ENCODE data around the gene SHMT2. TPM values are rescaled to one million over a fixed set of nuclear protein-coding genes. Genes with fewer than 3 reads are reported as not detected.

The SHMT2 gene
- total and polyA plus RNA-seq, 2 of the 13 experiments (the other 11 are each of a cell fraction or from before 2014, with no cell fraction given), result 181 to 393 TPM

GRCh38 chr12:57216014-57216911 lies 13.2 kb upstream of the SHMT2 start, which contains the start of gene NXPH4:
Gene NXPH4, plus strand, starts transcription at chr12:57216794. Its CDS starts 176 bp downstream, at chr12:57216970.
- peak; percentile 11 for ATAC-seq
- TF ChIP-seq ZNF180 (CRISPR knock-in tag; IDR thresholded peaks at IDR 0.05; ENCODE audit: borderline replicate concordance, low read depth) (no peak), YEATS4 (CRISPR knock-in tag; IDR thresholded peaks at IDR 0.05; ENCODE audit: borderline replicate concordance) (0 out of 2 replicates have a peak, but pooled peaks have one; percentile 14), ZNF772 (CRISPR knock-in tag; IDR thresholded peaks at IDR 0.05) (no peak), ZFP36L1 (CRISPR knock-in tag; IDR thresholded peaks at IDR 0.05) (no peak), NR2C2 (CRISPR knock-in tag; IDR thresholded peaks at IDR 0.05; ENCODE audit: borderline replicate concordance) (0 out of 2 replicates have a peak, but pooled peaks have one; percentile 34), RFX5 (IDR thresholded peaks at IDR 0.05; ENCODE audit: low read depth, low read length) (no peak), ZNF670 (CRISPR knock-in tag; IDR thresholded peaks at IDR 0.05; ENCODE audit: borderline replicate concordance) (no peak), ATF1 (CRISPR knock-in tag; IDR thresholded peaks at IDR 0.05) (no peak), ZSCAN25 (CRISPR knock-in tag; IDR thresholded peaks at IDR 0.05) (0 out of 2 replicates have a peak, but pooled peaks have one; percentile 13), ZNF598 (CRISPR knock-in tag; IDR thresholded peaks at IDR 0.05; ENCODE audit: borderline replicate concordance) (no peak), SRSF1 (optimal IDR thresholded peaks at IDR 0.05; ENCODE audit: low read depth, low read length) (peak; percentile 59), GABPB1 (CRISPR knock-in tag; IDR thresholded peaks at IDR 0.05) (peak; percentile 43; the same call in 1 of the 2 replicates), ELF1 (CRISPR knock-in tag; IDR thresholded peaks at IDR 0.05) (no peak), ZNF777 (CRISPR knock-in tag; IDR thresholded peaks at IDR 0.05) (peak; percentile 58), MTF2 (CRISPR knock-in tag; IDR thresholded peaks at IDR 0.05; ENCODE audit: borderline replicate concordance) (0 out of 2 replicates have a peak, but pooled peaks have one; percentile 46), KLF12 (CRISPR knock-in tag; IDR thresholded peaks at IDR 0.05; ENCODE audit: borderline replicate concordance) (0 out of 2 replicates have a peak, but pooled peaks have one; percentile 26), ZNF616 (CRISPR knock-in tag; IDR thresholded peaks at IDR 0.05; ENCODE audit: low read depth) (no peak), SP1 (IDR thresholded peaks at IDR 0.05) (no peak), SP1 (CRISPR knock-in tag; IDR thresholded peaks at IDR 0.05) (0 out of 2 replicates have a peak, but pooled peaks have one; percentile 17), ERF (CRISPR knock-in tag; IDR thresholded peaks at IDR 0.05) (0 out of 2 replicates have a peak, but pooled peaks have one; percentile 16), ZFY (CRISPR knock-in tag; IDR thresholded peaks at IDR 0.05) (peak; percentile 44)
- TF ChIP-seq, protein P1, sequence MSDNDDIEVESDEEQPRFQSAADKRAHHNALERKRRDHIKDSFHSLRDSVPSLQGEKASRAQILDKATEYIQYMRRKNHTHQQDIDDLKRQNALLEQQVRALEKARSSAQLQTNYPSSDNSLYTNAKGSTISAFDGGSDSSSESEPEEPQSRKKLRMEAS (IDR thresholded peaks at IDR 0.05), result peak; percentile 20; the same call in 1 of the 2 replicates
- TF ChIP-seq, protein P2, sequence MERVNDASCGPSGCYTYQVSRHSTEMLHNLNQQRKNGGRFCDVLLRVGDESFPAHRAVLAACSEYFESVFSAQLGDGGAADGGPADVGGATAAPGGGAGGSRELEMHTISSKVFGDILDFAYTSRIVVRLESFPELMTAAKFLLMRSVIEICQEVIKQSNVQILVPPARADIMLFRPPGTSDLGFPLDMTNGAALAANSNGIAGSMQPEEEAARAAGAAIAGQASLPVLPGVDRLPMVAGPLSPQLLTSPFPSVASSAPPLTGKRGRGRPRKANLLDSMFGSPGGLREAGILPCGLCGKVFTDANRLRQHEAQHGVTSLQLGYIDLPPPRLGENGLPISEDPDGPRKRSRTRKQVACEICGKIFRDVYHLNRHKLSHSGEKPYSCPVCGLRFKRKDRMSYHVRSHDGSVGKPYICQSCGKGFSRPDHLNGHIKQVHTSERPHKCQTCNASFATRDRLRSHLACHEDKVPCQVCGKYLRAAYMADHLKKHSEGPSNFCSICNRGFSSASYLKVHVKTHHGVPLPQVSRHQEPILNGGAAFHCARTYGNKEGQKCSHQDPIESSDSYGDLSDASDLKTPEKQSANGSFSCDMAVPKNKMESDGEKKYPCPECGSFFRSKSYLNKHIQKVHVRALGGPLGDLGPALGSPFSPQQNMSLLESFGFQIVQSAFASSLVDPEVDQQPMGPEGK (CRISPR knock-in tag; IDR thresholded peaks at IDR 0.05), result peak; percentile 80

More at GRCh38 chr12:57216014-57216911, 13.2 kb upstream of the SHMT2 start, which contains the start of gene NXPH4:
- peaks cover 17 to 61% of the 10 kb centered on the region in 2 experiments for H3K27me3 ChIP-seq (ENCODE audit: control insufficient read depth in 1 of 2, insufficient read depth in 2 of 2, low read length in 2 of 2)
- H3K79me2 ChIP-seq (ENCODE audit: insufficient read depth, low read length), result no peaks in the 10 kb centered on the region
- 4% methylated on average over 5 of the region's 102 CpGs for WGBS (ENCODE audit: low lambda C conversion rate)
- H3K27ac ChIP-seq (ENCODE audit: extremely low read length, insufficient read depth, low read length), result no peak within 1 kb of the TSS
- in situ Hi-C loops (cut with HindIII; ENCODE audit: extremely low pct_ligation_motif_present, low pct_unique_long_range_greater_than_20kb), result no loop called here
- DNase-seq (ENCODE audit: low spot score) (no peak), FAIRE-seq (no peak)
- ChIA-PET POLR2A (interaction anchor here (0.5 to 1.6 kb wide), 2 partner anchors 14 to 17 kb away, joined by 3 to 10 read pairs; partner anchors contain the start of gene SHMT2), CTCF (ENCODE audit: low intra/inter-chr PET ratio, low total read pairs) (interaction anchor here (3.2 to 9.8 kb wide), 2 partner anchors 8 to 24 kb away, joined by 8 to 308 read pairs; a partner anchor contains a TSS)
- H2AFZ ChIP-seq (ENCODE audit: low read length), result no peak within 1 kb of the TSS
- peaks cover 9% of the 10 kb centered on the region; the same call in 1 of the 2 replicates for H4K20me1 ChIP-seq (ENCODE audit: insufficient read depth, low read length)
- peaks cover 4 to 13% of the 10 kb centered on the region in 2 experiments; a peak in 4 of 5 replicates for H3K36me3 ChIP-seq (replicated peaks in 1 of 2; ENCODE audit: control insufficient read depth in 1 of 2, insufficient read depth in 2 of 2, low read length in 2 of 2)
- no TSS peak for BruUV-seq (replicated peaks)
- peak within 1 kb of the TSS in 2 of 3 experiments; percentile 46 to 61; a peak in 4 of 6 replicates for H3K4me3 ChIP-seq (replicated peaks in 1 of 3; ENCODE audit: insufficient read depth in 1 of 3, low read depth in 2 of 3, low read length in 3 of 3)
- H3K4me2 ChIP-seq (ENCODE audit: low read depth, low read length), result peak within 1 kb of the TSS; percentile 66
- H3K4me1 ChIP-seq (ENCODE audit: insufficient read depth, low read length), result peaks cover 37% of the 10 kb centered on the region
- no peak within 1 kb of the TSS for H3K9ac ChIP-seq (ENCODE audit: insufficient read depth, low read depth, low read length)
- intact Hi-C loops (cut with micrococcal nuclease; ENCODE audit: unreplicated experiment), result no loop called here
- H3K9me3 ChIP-seq (ENCODE audit: low read length), result no peaks in the 10 kb centered on the region

Measured in HepG2 (cell line).